HCT116 (cell line): ENCODE measurements around the gene DCHS2. TPM values are rescaled to one million over a fixed set of nuclear protein-coding genes. Genes with fewer than 3 reads are reported as not detected.

Experiments
- ATAC-seq: fragments of 200-7000 bp; cut with Tn5 transposase; 2 replicates; pipeline ENCODE4 v1.9.1; 2020; ENCODE audit warnings: mild to moderate bottlenecking, moderate library complexity
- BruUV-seq: library from RNA; stranded (reverse); fragments of 400-500 nt; replicated peaks from 2 replicates; lab custom pipeline; 2021; lab: Mats Ljungman, UMichigan
- CTCF ChIA-PET: fragments of 300-600 bp; sonication (Branson Sonifier 250); formaldehyde crosslinking; loops from one replicate; lab custom pipeline; 2021; ENCODE audit warnings: antibody characterized with exemption; lab: Charles Lee
- POLR2A ChIA-PET: fragments of 300-600, 350-600 bp; sonication (Branson Sonifier 250); formaldehyde crosslinking; loops from one replicate; lab custom pipeline; 2021; ENCODE audit warnings: antibody characterized with exemption; lab: Charles Lee
- RAD21 ChIA-PET, 2 experiments: fragments of 300-600 bp; sonication (Branson Sonifier 250); formaldehyde crosslinking; loops; one replicate each; lab custom pipeline; 2023; ENCODE audit warnings: low total read pairs in 2 of 2; ENCODE audit not compliant: uncharacterized antibody in 2 of 2, unreplicated experiment in 2 of 2, low non-redundant PET in 1 of 2; lab: Charles Lee
- DNase-seq: peaks from one replicate; pipeline ENCODE4 v3.0.0-alpha.2; 2010; ENCODE audit warnings: low read depth, low spot score
- H2AFZ ChIP-seq: fragments of 200-600 bp; shearing (Covaris generic), sonication (generic); 2 replicates; pipeline ENCODE4 v1.6.1; 2017; ENCODE audit warnings: low read depth, mixed run types, mixed read lengths, antibody characterized with exemption, low read length; ENCODE audit not compliant: poor library complexity, severe bottlenecking
- H3K27ac ChIP-seq: 2 replicates; pipeline ENCODE4 v1.5.1; 2012; ENCODE audit warnings: low read depth, low read length
- H3K27me3 ChIP-seq: fragments of 200-600 bp; sonication (generic); 2 replicates; pipeline ENCODE4 v1.6.1; 2016; ENCODE audit warnings: mixed run types, low read length, mixed read lengths; ENCODE audit not compliant: insufficient read depth
- H3K36me3 ChIP-seq, 2 experiments: fragments of 200-500 bp in 1 of 2; fragments of 200-600 bp in 1 of 2; sonication (Bioruptor generic) in 1 of 2; sonication (generic) in 1 of 2; 2 replicates each; pipeline versions ENCODE4 v1.5.1 to v1.6.1; 2014 to 2016; ENCODE audit warnings: low read length in 2 of 2, inconsistent platforms in 1 of 2, mixed read lengths in 1 of 2, mixed run types in 1 of 2; ENCODE audit not compliant: insufficient read depth in 2 of 2, control insufficient read depth in 1 of 2
- H3K4me1 ChIP-seq, 2 experiments: fragments of 200-600 bp in 1 of 2; sonication (generic) in 1 of 2; 2 replicates each; pipeline versions ENCODE4 v1.5.1 to v1.6.1; 2012 to 2017; ENCODE audit warnings: low read length in 2 of 2, inconsistent platforms in 1 of 2, mild to moderate bottlenecking in 1 of 2, mixed read lengths in 1 of 2, mixed run types in 1 of 2, moderate library complexity in 1 of 2; ENCODE audit not compliant: insufficient read depth in 2 of 2, control insufficient read depth in 1 of 2
- H3K4me2 ChIP-seq: fragments of 200-600 bp; sonication (generic); 2 replicates; pipeline ENCODE4 v1.6.1; 2017; ENCODE audit warnings: mixed run types, low read length, mixed read lengths
- H3K4me3 ChIP-seq, 2 experiments: fragments of 200-600 bp in 1 of 2; sonication (generic) in 1 of 2; replicated peaks in 1 of 2; 2 replicates each; pipeline ENCODE4 v1.5.1; 2011 to 2016; ENCODE audit warnings: low read length in 2 of 2, control low read depth in 1 of 2, low read depth in 1 of 2, mild to moderate bottlenecking in 1 of 2, mixed read lengths in 1 of 2, mixed run types in 1 of 2
- H3K79me2 ChIP-seq: fragments of 200-600 bp; sonication (generic); 2 replicates; pipeline ENCODE4 v1.6.1; 2017; ENCODE audit warnings: mild to moderate bottlenecking, mixed run types, low read length, moderate library complexity, mixed read lengths; ENCODE audit not compliant: insufficient read depth
- H3K9ac ChIP-seq: fragments of 200-600 bp; sonication (generic); 2 replicates; pipeline ENCODE4 v1.6.1; 2016; ENCODE audit warnings: low read length, mixed read lengths
- H3K9me2 ChIP-seq: fragments of 200-600 bp; sonication (generic), shearing (Covaris generic); 2 replicates; pipeline ENCODE4 v1.6.1; 2017; ENCODE audit warnings: mixed run types, mild to moderate bottlenecking, moderate library complexity; ENCODE audit not compliant: insufficient read depth
- H3K9me3 ChIP-seq, 2 experiments: fragments of 200-500 bp in 1 of 2; fragments of 200-600 bp in 1 of 2; sonication (Bioruptor generic) in 1 of 2; sonication (generic) in 1 of 2; 2 replicates each; pipeline ENCODE4 v1.6.1; 2014 to 2017; ENCODE audit warnings: low read length in 2 of 2, mixed read lengths in 2 of 2, inconsistent platforms in 1 of 2, low read depth in 1 of 2, mild to moderate bottlenecking in 1 of 2, mixed run types in 1 of 2, moderate library complexity in 1 of 2; ENCODE audit not compliant: control insufficient read depth in 1 of 2, insufficient read depth in 1 of 2
- H4K20me1 ChIP-seq: fragments of 200-600 bp; sonication (generic), shearing (Covaris generic); 2 replicates; pipeline ENCODE4 v1.6.1; 2017; ENCODE audit warnings: mixed run types, mild to moderate bottlenecking, moderate library complexity; ENCODE audit not compliant: insufficient read depth
- CBX3 ChIP-seq: IDR thresholded peaks from 2 replicates; pipeline ENCODE4 v1.6.1; 2012; ENCODE audit warnings: low read depth
- EGR1 ChIP-seq: IDR thresholded peaks from 2 replicates; pipeline ENCODE4 v1.6.1; 2012; ENCODE audit warnings: low read depth
- ELF1 ChIP-seq: IDR thresholded peaks from 2 replicates; pipeline ENCODE4 v1.6.1; 2012; ENCODE audit warnings: low read depth, borderline replicate concordance
- EZH2 ChIP-seq: fragments of 200-600 bp; sonication (generic); IDR thresholded peaks from 2 replicates; pipeline ENCODE4 v1.6.1; 2017; ENCODE audit warnings: antibody characterized with exemption, mixed run types
- FOSL1 ChIP-seq: IDR thresholded peaks from 2 replicates; pipeline ENCODE4 v1.6.1; 2012; ENCODE audit warnings: low read depth
- JUND ChIP-seq: IDR thresholded peaks from 2 replicates; pipeline ENCODE4 v1.6.1; 2012
- RAD21 ChIP-seq: IDR thresholded peaks from 2 replicates; pipeline ENCODE4 v1.6.1; 2012; ENCODE audit warnings: low read depth, mild to moderate bottlenecking
- REST ChIP-seq: IDR thresholded peaks from 2 replicates; pipeline ENCODE4 v1.6.1; 2012; ENCODE audit warnings: low read depth
- SIN3A ChIP-seq: IDR thresholded peaks from 2 replicates; pipeline ENCODE4 v1.6.1; 2012; ENCODE audit warnings: low read depth
- SP1 ChIP-seq: IDR thresholded peaks from 2 replicates; pipeline ENCODE4 v1.6.1; 2012; ENCODE audit warnings: low read depth
- TCF7L2 ChIP-seq: IDR thresholded peaks from 2 replicates; pipeline ENCODE4 v1.7.0; 2011; ENCODE audit warnings: borderline replicate concordance, inconsistent platforms; ENCODE audit not compliant: insufficient read depth, insufficient read length; ENCODE audit errors: extremely low read depth
- YY1 ChIP-seq: IDR thresholded peaks from 2 replicates; pipeline ENCODE4 v1.6.1; 2011; ENCODE audit warnings: low read length, low read depth, moderate library complexity, mild to moderate bottlenecking; ENCODE audit not compliant: insufficient replicate concordance; ENCODE audit errors: extremely low read depth
- ZFX ChIP-seq: fragments of 450-650 bp; IDR thresholded peaks from 2 replicates; pipeline ENCODE4 v1.6.1; 2017
- intact Hi-C: fragments of 100-400 bp; cut with micrococcal nuclease; formaldehyde crosslinking; loops from 2 replicates; pipeline ENCODE4 v1.10.0; 2022
- total RNA-seq: library from RNA; stranded (reverse); gene quantifications from one replicate; pipeline ENCODE4 v1.2.1, GENCODE V29; 2021; ENCODE audit not compliant: unreplicated experiment
- TF ChIP-seq, protein P1 (sequence below), 3 experiments: fragments of 200-600 bp in 1 of 3; sonication (generic) in 1 of 3; IDR thresholded peaks in 2 of 3; conservative IDR thresholded peaks in 1 of 3; 2 replicates each; pipeline ENCODE4 v1.5.1; 2012 to 2017; ENCODE audit warnings: low read depth in 2 of 3, low read length in 2 of 3, antibody characterized with exemption in 1 of 3, borderline replicate concordance in 1 of 3, control low read depth in 1 of 3, mild to moderate bottlenecking in 1 of 3, mixed read lengths in 1 of 3, mixed run types in 1 of 3, moderate library complexity in 1 of 3; ENCODE audit not compliant: insufficient read depth in 1 of 3

Gene DCHS2
- total RNA-seq, 1 experiment from 2014 or later: 0.05 TPM

- no TSS peak for BruUV-seq
- CTCF ChIA-PET: no interaction called here
- H3K9ac ChIP-seq: no peak overlapping the region
- POLR2A ChIA-PET: no interaction called here
- H4K20me1 ChIP-seq: no peaks in the 10 kb centered on the region
- no peak overlapping the region for H3K27ac ChIP-seq
- no peak overlapping the region for H3K4me2 ChIP-seq
- no peak for DNase-seq
- TF ChIP-seq ZFX (no peak), JUND (no peak), SP1 (no peak), FOSL1 (no peak), REST (no peak), YY1 (no peak), EZH2 (no peak), CBX3 (no peak), SIN3A (no peak), RAD21 (no peak), ELF1 (no peak), TCF7L2 (no peak), EGR1 (no peak)
- TF ChIP-seq, protein P1, sequence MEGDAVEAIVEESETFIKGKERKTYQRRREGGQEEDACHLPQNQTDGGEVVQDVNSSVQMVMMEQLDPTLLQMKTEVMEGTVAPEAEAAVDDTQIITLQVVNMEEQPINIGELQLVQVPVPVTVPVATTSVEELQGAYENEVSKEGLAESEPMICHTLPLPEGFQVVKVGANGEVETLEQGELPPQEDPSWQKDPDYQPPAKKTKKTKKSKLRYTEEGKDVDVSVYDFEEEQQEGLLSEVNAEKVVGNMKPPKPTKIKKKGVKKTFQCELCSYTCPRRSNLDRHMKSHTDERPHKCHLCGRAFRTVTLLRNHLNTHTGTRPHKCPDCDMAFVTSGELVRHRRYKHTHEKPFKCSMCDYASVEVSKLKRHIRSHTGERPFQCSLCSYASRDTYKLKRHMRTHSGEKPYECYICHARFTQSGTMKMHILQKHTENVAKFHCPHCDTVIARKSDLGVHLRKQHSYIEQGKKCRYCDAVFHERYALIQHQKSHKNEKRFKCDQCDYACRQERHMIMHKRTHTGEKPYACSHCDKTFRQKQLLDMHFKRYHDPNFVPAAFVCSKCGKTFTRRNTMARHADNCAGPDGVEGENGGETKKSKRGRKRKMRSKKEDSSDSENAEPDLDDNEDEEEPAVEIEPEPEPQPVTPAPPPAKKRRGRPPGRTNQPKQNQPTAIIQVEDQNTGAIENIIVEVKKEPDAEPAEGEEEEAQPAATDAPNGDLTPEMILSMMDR (IDR thresholded peaks at IDR 0.05 in 2 of 3, conservative IDR thresholded peaks at IDR 0.05 in 1 of 3; ENCODE audit: borderline replicate concordance in 1 of 3, insufficient read depth in 1 of 3, low read depth in 2 of 3, low read length in 2 of 3): no peak
- ATAC-seq: no peak
- H3K4me1 ChIP-seq: no peaks in the 10 kb centered on the region
- H3K79me2 ChIP-seq: no peaks in the 10 kb centered on the region
- no peaks in the 10 kb centered on the region for H3K9me3 ChIP-seq
- no peaks in the 10 kb centered on the region for H3K27me3 ChIP-seq
- H3K9me2 ChIP-seq: no peaks in the 10 kb centered on the region
- RAD21 ChIA-PET: no interaction called here
- intact Hi-C loops: no loop called here
- H2AFZ ChIP-seq: no peak overlapping the region
- H3K4me3 ChIP-seq: no peak overlapping the region
- no peaks in the 10 kb centered on the region for H3K36me3 ChIP-seq
Observed at GRCh38 chr4:154319736-154320135, 171.9 kb downstream of the DCHS2 start.
